HG03280 (cell line): ENCODE results near the gene BBLN.
"Not testable (repeated sequence)": the region's sequence is repeated elsewhere in the genome, so short reads cannot be mapped to it uniquely, and the experiment has no call there.

Experiments used
- ATAC-seq: cut with Tn5 transposase; IDR thresholded peaks from one replicate; pipeline ENCODE4 v1.9.1; 2021; ENCODE audit warnings: mild to moderate bottlenecking, moderate library complexity; ENCODE audit not compliant: unreplicated experiment

The BBLN gene, protein sequence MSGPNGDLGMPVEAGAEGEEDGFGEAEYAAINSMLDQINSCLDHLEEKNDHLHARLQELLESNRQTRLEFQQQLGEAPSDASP

DNA sequence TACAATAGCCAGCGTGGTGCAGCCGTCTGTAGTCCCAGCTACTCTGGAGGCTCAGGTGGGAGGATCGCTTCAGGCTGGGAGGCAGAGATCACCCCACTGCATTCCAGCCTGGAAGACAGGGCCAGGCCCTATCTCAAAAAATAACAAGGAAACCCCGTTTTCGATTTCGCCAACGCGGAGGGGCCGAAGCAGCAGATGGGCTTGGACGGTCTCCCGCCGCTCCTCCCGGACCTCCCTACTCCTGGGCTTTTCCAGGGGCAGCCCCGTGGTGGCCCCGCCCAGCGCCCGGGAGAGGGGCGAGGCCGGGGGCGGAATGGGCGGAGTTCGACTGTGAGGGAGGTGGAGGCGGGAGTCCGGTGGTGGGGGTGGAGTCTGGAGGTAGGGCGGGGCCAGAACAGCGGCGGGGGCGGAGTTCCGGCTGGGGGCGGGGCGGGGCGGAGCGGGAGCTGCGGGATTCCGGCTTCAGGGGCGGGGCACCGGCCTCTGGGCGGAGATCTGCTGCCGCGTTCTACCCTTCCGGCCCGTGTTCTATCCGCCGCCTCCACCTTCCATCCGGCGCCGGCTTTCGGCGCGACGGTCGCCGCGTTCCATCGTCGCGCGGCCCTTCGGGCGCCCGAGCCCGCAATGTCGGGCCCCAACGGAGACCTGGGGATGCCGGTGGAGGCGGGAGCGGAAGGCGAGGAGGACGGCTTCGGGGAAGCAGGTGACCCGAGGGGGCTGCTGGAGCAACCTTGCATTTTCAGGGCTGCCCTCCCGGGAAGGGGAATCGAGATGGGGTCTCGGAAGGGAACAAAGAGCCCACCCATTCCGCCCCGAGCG lies at the start of gene BBLN:
Gene BBLN (plus strand): TSS at position 482 of the 819 bp plus-strand sequence. CDS start 143 bp downstream, at position 625.
- peak; percentile 86 for ATAC-seq

DNA sequence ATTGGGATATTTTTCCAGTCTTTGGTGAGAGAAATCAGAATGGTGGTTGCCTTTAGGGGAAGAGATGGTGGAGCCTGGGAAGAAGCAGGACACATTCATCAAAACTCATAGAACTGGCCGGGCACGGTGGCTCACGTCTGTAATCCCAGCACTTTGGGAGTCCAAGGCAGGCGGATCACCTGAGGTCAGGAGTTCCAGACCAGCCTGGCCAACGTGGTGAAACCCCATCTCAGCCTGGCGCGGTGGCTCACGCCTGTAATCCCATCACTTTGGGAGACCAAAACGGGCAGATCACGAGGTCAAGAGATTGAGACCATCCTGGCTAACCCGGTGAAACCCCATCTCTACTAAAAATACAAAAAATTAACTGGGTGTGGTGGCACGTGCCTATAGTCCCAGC lies 48.3 kb upstream of the BBLN start:
- ATAC-seq, result not testable (repeated sequence)

DNA sequence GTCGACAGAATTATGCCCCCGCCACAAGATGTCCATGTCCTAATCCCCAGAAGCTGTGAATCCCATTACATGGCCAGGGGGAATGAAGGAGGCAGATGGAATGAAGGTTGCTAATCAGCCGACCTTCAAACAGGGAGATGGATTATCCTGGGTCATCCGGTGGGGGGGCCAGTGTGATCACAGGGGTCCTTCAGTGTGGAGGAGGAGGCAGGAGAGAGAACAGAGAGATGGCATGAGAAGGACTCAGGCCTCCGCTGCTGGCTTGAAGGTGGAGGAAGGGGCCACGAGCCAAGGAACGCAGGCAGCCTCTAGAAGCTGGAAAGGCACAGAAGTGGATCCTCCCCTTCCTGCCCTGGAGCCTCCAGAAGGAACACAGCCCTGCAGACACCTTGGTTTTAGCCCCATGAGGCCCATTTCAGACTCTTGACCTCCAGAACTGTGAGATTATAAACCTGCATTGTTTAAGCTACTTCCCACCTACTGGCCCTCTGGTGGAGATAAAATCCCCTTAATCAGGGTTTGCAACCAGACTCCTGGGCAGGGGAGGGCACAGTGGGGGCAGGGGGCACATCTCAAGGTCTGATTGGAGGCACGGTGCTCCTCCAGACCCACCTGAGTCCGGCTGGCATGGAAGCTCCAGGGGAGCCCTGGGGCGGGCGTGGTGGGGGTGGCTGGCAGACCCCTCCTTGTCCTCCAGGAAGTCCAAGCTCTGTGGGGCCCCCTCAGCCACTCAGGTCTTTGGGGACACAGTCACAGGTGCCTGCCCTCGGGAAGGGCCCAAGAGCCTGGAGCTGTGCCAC lies 46.3 kb upstream of the BBLN start:
- ATAC-seq, result no peak

DNA sequence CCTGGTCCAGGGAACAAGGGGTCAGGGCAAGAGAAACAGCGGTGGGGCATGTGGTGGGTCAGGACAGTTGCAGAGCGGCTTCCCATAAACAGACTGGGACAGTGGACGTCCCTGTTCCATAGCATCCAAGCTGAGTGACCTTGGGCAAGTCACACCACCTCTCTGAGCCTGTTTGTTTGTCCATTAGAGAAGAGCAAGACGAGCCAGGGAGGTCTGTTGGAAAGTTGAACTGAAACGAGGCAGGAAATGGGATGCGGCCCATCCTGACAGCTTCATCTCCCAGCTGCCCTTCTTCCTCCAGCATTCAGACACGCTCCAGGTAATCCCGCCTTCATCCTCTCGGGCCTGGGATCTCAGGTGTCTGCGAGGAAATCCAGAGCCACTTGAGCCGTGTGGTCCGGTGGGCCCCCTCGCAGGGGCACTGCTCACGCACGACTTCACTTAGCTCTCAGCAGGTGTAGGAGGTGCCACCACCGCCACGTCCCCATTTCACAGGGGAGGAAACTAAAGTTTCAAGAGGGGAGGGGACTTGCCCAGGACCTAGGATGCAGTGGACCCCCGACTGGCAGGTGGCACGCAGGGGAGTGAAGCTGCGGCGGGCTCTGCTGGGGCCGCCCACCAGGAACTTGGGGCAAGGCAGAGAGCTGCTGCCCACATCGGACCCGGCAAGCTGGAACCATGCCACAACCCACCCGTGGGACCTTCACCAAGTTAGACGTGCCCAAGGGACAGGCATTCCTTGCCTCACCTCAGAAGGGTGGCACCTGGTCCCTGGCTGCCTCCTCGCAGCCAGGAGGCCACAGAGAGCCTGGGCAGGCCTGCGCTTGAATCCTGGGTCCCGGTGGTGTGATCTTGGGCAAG lies 45.5 kb upstream of the BBLN start:
- no peak for ATAC-seq

DNA sequence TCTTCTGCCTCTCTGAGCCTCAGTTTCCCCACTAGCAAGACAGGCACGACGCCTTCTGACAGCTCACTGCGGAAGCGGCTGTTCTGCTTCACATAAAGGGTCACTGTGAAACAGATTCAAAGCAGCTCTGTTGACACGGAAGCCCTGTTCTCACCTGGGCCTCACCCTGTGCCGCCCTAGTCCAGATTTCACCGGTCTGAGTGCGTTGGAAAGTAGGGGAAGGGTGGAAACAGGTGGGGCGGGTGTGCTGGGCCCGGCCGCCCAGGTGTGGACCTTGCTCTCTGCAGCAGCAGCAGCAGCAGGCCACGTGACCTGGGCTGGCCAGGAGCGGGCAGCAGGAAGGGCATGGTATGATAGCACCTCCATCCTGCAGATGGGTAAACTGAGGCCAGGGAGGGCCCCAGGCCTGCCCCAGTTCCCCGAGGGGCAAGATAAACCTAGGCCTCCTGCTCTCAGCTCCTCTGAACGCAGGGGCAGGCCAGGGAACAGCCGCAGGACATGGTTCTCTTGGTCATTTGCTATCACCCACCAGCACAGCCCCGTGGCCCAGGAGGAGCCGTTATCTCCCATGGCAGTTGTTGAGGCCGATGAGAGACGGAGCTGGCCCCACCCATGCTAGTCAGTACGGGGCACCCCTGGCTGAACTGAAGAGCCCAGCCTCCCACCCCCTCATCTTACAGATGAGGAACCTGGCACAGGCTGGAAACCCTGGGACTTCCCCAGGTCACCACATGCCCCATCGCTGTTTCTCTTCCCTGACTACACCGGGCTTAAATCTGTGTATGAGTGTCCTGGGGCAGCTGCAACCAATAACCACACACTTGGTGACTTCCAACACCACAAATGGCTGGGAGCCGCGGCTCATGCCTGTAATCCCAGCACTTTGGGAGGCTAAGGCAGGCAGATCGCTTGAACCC lies 44.6 kb upstream of the BBLN start:
- ATAC-seq, result no peak

DNA sequence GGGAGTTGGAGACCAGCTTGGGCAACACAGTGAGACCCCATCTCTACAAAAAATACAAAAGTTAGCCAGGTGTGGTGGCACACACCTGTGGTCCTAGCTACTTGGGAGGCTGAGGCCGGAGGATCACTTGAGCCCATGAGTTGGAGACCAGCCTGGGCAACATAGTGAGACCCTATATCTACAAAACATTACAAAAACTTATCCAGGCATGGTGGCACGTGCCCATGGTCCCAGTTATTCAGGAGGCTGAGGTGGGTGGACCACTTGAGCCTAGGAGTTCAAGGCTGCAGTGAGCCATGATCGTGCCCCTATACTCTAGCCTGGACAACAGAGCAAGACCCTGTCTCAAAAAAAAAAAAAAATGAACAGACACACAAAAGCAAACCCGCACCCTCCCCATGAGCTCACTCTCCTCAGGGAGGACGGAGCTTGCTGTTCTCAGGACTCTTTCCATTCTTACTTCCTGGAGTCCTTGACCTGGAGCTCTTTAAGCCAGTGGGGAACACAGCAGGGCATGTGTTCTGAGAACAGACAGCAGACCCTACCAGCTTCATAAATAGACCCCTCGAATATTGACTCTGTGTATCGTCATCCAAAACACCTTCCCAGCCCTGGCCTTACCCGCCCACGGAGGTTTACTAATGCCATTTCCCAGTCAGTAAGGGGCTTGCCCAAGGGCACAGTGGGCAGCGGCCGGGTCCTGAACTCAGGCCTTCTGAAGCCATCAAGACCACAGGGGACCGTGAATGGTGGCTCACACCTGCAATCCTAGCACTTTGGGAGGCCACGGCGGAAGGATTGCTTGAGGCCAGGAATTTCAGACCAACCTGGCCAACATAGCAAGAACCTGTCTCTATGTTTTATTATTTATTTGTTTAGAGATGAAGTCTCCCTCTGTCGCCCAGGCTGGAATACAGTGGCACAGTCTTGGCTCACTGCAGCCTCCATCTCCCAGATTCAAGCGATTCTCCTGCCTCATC lies 43.7 kb upstream of the BBLN start:
- ATAC-seq, result no peak

DNA sequence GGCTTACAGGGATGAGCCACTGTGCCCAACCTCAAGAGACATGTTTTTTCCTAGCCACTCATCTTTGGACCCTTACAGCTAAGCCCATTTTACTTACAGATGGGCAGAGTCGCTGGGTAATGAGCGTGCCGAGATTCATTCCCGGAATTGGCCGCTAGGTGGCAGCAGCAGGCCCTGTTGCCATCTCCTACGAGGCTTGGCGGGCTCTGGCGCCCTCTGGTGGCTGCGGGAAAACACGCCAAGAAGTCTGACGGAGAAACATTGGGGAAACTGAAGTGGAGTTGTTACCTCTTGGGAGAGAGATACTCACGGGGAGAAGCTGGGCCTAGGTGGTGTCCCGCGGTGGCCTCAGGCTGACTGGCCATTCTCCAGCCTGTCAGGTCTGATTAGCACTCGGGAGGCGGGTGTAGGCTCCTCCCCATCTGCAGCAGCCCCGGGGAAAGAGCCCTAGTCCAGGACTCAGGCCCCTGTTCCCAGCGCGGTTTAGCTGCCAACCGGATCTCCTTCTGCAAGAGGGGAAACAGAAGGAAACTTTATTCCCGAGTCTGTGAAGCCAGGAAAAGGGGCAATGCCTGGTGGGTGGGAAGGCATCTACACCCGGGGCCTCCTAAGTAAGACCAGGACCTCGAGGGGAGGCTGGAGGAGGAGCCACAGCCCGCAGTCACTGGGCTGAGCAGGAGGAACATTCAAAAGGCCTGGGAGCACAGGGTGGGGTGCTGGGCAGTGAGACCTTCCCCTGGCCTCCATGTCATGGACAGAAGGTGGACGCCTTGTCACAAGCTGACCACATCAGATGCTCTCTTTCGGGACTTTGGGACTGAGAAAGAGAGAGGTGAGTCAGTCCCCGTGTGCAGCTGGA lies 42.2 kb upstream of the BBLN start:
- peak; percentile 65 for ATAC-seq

DNA sequence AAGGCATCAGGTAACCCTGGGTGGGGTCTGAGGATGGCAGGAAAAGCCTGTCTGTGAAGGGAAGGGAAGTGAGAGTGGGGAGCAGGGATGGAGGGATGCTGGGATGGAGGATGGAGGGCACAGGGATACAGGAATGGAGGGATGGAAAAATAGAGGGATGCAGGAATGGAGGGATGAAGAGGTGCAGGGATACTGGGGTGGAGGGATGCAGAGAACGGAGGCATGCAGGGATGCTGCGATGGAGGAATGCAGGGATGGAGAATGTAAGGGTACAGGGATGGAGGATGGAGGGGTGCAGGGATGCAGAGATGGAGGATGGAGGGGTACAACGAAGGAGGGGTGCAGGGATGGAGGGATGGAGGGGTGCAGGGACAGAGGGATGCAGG lies 41.6 kb upstream of the BBLN start:
- ATAC-seq, result no peak

DNA sequence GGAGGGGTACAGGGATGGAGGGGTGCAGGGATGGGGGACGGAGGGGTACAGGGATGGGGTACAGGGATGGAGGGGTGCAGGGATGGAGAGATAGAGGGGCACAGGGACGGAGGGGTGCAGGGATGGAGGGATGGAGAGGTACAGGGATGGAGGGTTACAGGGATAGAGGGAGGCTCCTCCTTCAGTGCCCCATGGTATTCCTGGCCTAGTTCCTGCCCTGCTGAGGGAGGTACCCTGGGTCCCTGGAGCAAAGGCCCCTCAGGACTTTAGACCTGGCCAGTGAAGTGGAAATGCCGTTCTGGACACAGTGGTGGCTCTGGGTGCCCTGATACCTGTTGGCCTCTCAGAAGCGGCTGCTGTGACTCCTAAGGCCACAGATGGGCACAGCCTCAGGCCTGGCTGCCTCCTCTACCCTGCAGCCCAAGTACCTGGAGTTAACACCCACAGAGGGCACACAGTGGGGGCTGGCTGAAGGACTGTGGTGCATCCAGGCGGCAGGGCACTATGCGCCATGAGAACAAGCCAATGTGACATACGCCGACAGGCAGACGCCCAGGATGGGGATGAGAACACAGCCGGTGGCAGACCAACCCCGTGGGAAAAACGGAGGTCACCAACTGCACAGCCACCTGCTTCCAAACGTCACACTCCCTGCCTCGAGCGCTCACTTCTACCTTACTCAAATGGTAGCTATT lies 40.9 kb upstream of the BBLN start:
- no peak for ATAC-seq

DNA sequence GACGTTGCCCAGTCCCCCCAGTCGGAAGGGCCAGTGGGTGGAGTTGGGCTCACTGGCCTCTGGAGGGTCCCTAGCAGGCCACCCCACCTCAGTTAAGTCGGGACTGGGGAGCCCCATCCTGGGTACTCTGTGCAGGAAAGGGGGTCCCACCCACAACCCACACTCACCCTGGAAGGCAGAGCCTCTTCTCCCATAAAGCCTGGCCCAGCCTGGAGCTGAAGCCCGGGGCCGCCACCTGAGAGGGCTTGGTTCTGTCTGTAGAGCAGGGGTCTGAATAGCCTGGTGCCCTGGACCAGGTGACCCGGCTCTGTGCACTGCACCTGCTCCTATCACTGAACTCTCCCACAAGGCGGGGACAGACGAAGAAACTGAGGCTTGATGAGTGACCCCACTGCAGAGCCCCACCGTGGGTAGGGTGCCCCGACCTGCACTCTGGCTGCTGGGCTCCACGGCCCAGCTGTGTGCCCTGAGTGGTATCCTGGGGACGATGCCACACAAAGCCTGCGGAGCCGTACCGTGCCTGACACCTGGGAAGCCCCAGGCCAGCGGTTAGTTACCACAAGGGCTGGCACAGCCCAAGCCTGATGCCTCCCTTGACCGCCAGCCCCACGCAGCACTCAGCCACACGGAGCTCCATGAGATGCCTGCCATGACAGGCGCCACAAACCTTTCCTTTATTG lies 39.9 kb upstream of the BBLN start:
- ATAC-seq, result no peak

DNA sequence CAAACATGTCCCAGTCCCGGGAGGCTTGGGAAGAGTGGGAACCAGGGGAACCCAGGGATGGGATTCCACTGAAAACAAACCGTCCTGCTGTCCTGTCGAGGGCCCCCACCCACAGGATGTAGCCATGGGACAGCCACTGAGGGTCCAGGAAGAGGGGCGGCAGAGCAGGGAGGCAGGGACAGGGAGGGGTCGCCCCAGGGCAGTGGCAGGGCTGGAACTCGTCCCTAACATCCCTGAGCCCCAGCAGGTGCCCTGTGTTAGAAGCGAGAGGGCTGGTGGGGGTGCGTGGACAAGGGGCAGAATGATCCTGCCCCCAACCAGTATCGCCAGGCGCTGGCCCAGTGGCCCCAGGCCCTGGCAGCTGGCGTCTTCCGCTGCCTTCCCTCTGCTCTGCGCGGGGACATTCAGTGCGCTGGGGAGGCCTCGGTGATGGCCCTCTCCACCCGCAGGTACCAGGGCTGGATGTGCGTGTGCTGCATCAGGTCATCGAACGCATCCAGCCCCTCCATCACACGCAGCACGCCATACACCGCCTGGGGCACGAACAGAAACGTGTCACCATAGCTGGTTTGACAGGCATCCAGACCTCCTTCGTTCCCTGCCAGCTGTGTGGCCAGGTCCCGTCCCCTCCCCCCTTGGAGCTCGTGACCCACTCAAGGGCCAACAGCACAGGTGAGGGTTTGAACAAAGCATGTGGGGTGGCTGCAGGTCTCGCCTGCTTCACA lies 39.2 kb upstream of the BBLN start:
- ATAC-seq, result no peak

DNA sequence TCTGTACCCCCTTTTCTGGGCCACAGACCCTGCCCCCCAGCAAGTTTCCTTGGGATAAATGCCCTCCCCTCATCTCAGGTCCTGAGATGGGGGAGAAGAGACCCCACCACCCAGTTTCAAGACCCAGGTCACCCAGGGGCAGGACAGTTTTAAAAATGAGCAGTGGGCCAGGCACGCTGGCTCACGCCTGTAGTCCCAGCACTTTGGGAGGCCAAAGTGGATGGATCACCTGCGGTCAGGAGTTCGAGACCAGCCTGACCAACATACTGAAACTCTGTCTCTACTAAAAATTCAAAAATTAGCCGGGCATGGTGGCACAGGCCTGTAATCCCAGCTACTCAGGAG lies 38.6 kb upstream of the BBLN start:
- ATAC-seq, result no peak

DNA sequence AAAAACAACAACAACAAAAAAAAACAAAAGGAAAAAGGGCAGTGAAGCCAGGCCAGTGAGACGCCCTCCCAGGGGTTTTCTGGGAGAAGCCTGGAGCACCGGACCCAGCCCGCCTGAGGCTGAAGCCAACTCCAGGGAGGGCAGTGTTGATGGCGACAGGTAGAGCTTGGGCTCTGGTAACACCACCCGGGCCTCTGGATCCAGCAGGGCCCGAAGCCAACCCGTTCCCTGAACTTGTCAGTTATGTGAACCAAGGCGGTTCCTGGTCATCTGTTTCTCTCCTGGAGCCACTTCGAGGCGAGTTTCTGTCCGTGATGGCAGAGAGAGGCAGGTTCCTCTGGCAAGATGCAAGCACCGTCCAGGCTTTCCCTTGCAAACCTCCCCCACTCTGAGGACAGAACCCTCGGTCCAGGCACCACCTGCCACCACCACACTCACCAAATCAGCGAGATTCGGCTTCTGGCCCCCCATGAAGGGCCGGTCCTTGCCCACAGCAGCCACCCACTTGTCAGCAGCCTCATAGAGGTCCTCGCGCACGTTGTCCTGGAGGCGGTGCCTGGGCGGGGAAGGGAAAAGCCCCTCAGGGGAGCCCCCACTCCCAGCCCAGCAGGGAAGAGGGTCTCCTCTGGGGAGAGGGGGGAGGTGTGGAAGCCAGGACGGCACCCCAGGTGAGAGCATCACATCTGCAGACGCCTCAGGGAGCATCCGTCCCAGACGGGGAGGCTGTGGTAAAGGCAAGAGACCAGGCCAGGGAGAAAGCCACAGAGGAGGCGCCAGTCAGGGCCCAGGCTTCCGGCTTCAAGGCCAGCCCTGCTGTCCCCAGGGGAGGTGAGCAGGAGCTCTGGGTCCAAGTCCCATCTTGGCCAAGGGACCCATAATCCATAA lies 37.9 kb upstream of the BBLN start:
- no peak for ATAC-seq

DNA sequence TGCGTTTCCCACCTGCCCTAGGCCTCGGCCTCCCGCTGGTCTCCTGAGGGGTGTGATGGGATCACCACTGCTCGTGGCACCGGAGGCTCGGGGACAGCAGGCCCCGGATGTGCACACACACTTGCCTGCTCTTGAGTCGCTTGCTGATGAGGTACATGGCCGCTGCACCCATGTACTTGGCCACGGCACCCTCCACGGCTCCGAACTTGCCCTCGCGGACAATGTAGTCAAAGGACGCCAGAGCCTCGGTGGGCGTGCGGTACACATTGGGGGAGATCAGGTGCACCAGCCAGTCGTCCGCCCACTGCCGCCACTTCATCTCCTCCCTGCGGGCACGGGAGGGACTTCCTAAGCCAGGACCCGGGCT lies 37.3 kb upstream of the BBLN start:
- no peak for ATAC-seq

DNA sequence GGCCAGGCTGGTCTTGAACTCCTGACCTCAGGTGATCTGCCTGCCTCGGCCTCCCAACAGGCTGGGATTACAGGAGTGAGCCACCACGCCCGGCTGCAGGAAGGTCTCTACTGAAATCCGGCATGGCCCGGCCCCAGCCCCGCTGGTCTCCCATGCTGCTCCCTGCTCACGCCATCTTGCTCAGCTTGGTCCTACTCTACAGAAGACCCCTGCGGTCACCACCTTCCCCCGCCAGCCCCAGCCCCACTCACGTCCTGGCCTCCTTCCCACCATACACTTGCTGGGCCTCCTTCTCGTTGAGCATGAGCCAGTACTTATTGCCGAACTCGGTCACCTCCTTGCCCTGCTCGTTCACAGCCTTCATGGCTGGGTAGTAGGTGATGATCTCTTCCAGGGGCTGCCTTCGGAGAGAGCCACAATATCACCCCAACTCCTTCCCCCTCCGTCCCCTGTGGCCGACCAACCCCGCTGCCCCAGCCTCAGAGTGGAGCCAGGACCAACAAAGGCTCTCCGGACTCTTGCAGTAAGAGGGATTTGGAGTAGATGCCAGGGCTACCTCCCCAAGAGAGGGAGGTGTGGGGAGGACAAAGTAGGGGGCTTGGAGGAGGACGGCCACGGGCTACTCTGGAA lies 36.5 kb upstream of the BBLN start:
- ATAC-seq, result no peak
